IMR-90 (cell line): ENCODE results near the gene TCF7L1. TPM values are rescaled to one million over a fixed set of nuclear protein-coding genes. Genes with fewer than 3 reads are reported as not detected.
A peak's percentile ranks its signal among the peaks of the same experiment; 100 is the strongest.

Experiments
- ATAC-seq: fragments of 200-7000 bp; cut with Tn5 transposase; 2 replicates; pipeline ENCODE4 v1.9.1; 2020; ENCODE audit warnings: low read depth, mild to moderate bottlenecking, moderate library complexity
- BruUV-seq: library from RNA; stranded (reverse); fragments of 400-500 nt; replicated peaks from 2 replicates; lab custom pipeline; 2021; lab: Mats Ljungman, UMichigan
- CTCF ChIA-PET: fragments of 300-600 bp; formaldehyde crosslinking; extraction: SDS; loops from one replicate; lab custom pipeline; 2021; ENCODE audit warnings: antibody characterized with exemption; lab: Yijun Ruan, JAX
- POLR2A ChIA-PET: fragments of 300-600 bp; sonication (Branson Sonifier 250); formaldehyde crosslinking; loops from one replicate; lab custom pipeline; 2022; ENCODE audit warnings: antibody characterized with exemption; ENCODE audit not compliant: unreplicated experiment; lab: Charles Lee
- DNase-seq: peaks from one replicate; pipeline ENCODE4 v3.0.0; 2013
- H2AFZ ChIP-seq: replicated peaks from 2 replicates; pipeline ENCODE3; 2013; ENCODE audit warnings: low read length, mild to moderate bottlenecking; ENCODE audit not compliant: poor library complexity
- H2AK5ac ChIP-seq: 2 replicates; pipeline ENCODE4 v1.6.1; 2013; ENCODE audit warnings: low read depth, low read length, inconsistent platforms
- H2AK9ac ChIP-seq: replicated peaks from 2 replicates; pipeline ENCODE3; 2013; ENCODE audit warnings: mild to moderate bottlenecking, low read depth, low read length, moderate library complexity; ENCODE audit not compliant: poor library complexity
- H2BK120ac ChIP-seq: 2 replicates; pipeline ENCODE4 v1.6.1; 2013; ENCODE audit warnings: low read depth, low read length, inconsistent platforms
- H2BK15ac ChIP-seq: 3 replicates; pipeline ENCODE4 v1.6.1; 2013; ENCODE audit warnings: low read depth, low read length, inconsistent platforms
- H2BK20ac ChIP-seq: 2 replicates; pipeline ENCODE4 v1.6.1; 2013; ENCODE audit warnings: low read depth, mild to moderate bottlenecking, inconsistent platforms, low read length, moderate library complexity
- H2BK5ac ChIP-seq: 2 replicates; pipeline ENCODE4 v1.6.1; 2013; ENCODE audit warnings: mild to moderate bottlenecking, low read depth, low read length, inconsistent platforms; ENCODE audit not compliant: poor library complexity, severe bottlenecking
- H3K14ac ChIP-seq: replicated peaks from 2 replicates; pipeline ENCODE4 v1.6.1; 2013; ENCODE audit warnings: low read depth, low read length, inconsistent platforms
- H3K18ac ChIP-seq: 2 replicates; pipeline ENCODE4 v1.6.1; 2013; ENCODE audit warnings: low read depth, low read length, control low read depth
- H3K23ac ChIP-seq: 2 replicates; pipeline ENCODE4 v1.6.1; 2013; ENCODE audit warnings: low read depth, low read length, inconsistent platforms
- H3K27ac ChIP-seq: 2 replicates; pipeline ENCODE4 v1.5.1; 2013; ENCODE audit warnings: mild to moderate bottlenecking, control low read depth, low read length; ENCODE audit not compliant: insufficient read depth
- H3K27me3 ChIP-seq: 2 replicates; pipeline ENCODE4 v1.6.1; 2013; ENCODE audit warnings: low read length; ENCODE audit not compliant: control insufficient read depth, insufficient read depth
- H3K36me3 ChIP-seq: 2 replicates; pipeline ENCODE4 v1.6.1; 2013; ENCODE audit warnings: low read length, mixed read lengths; ENCODE audit not compliant: control insufficient read depth, insufficient read depth
- H3K4ac ChIP-seq: 2 replicates; pipeline ENCODE4 v1.6.1; 2013; ENCODE audit warnings: low read depth, low read length, inconsistent platforms
- H3K4me1 ChIP-seq: 2 replicates; pipeline ENCODE4 v1.6.1; 2013; ENCODE audit warnings: low read length, mixed read lengths; ENCODE audit not compliant: control insufficient read depth, insufficient read depth
- H3K4me2 ChIP-seq: 2 replicates; pipeline ENCODE4 v1.6.1; 2013; ENCODE audit warnings: low read depth, mild to moderate bottlenecking, control low read depth, low read length, moderate library complexity
- H3K4me3 ChIP-seq: 2 replicates; pipeline ENCODE4 v1.5.1; 2013; ENCODE audit warnings: low read depth, mild to moderate bottlenecking, control low read depth, low read length, moderate library complexity; ENCODE audit not compliant: insufficient read depth
- H3K56ac ChIP-seq: 2 replicates; pipeline ENCODE4 v1.6.1; 2013; ENCODE audit warnings: low read length, inconsistent platforms; ENCODE audit not compliant: insufficient read depth; ENCODE audit errors: extremely low read depth
- H3K79me1 ChIP-seq, 2 experiments: 2 replicates each; pipeline ENCODE4 v1.6.1; 2013; ENCODE audit warnings: low read length in 2 of 2, inconsistent platforms in 1 of 2, low read depth in 1 of 2
- H3K9ac ChIP-seq: 2 replicates; pipeline ENCODE4 v1.6.1; 2013; ENCODE audit warnings: low read depth, low read length, control low read depth
- H3K9me1 ChIP-seq: 2 replicates; pipeline ENCODE4 v1.6.1; 2013; ENCODE audit warnings: low read length, inconsistent platforms; ENCODE audit not compliant: insufficient read depth
- H3K9me3 ChIP-seq: 2 replicates; pipeline ENCODE4 v1.6.1; 2013; ENCODE audit warnings: low read length; ENCODE audit not compliant: control insufficient read depth, insufficient read depth
- H4K20me1 ChIP-seq: 2 replicates; pipeline ENCODE4 v1.6.1; 2013; ENCODE audit warnings: low read length, inconsistent platforms; ENCODE audit not compliant: insufficient read depth
- H4K5ac ChIP-seq: 2 replicates; pipeline ENCODE4 v1.6.1; 2013; ENCODE audit warnings: mild to moderate bottlenecking, low read depth, low read length, control low read depth
- H4K8ac ChIP-seq, 2 experiments: 2 replicates each; pipeline ENCODE4 v1.6.1; 2013; ENCODE audit warnings: low read depth in 2 of 2, low read length in 2 of 2, control low read depth in 1 of 2, inconsistent platforms in 1 of 2
- H4K91ac ChIP-seq: 2 replicates; pipeline ENCODE4 v1.6.1; 2013; ENCODE audit warnings: low read depth, low read length, inconsistent platforms; ENCODE audit not compliant: insufficient read depth
- BHLHE40 ChIP-seq: fragments of 150-350 bp; IDR thresholded peaks from 2 replicates; pipeline ENCODE4 v1.6.1; 2016; ENCODE audit warnings: mild to moderate bottlenecking, low read depth, low read length
- CEBPB ChIP-seq: IDR thresholded peaks from 2 replicates; pipeline ENCODE4 v1.6.1; 2012; ENCODE audit warnings: low read depth, low read length, improper control_type of control experiment
- CHD1 ChIP-seq: IDR thresholded peaks from 2 replicates; pipeline ENCODE4 v1.6.1; 2012; ENCODE audit warnings: low read depth, low read length, improper control_type of control experiment
- FOS ChIP-seq: fragments of 150-350 bp; IDR thresholded peaks from 2 replicates; pipeline ENCODE4 v1.6.1; 2016; ENCODE audit warnings: low read depth, low read length
- NFE2L2 ChIP-seq: fragments of 150-350 bp; IDR thresholded peaks from 2 replicates; pipeline ENCODE4 v1.6.1; 2016; ENCODE audit warnings: low read depth, mild to moderate bottlenecking, low read length
- POLR2A ChIP-seq: IDR thresholded peaks from 2 replicates; pipeline ENCODE4 v1.6.1; 2012; ENCODE audit warnings: mild to moderate bottlenecking, low read depth, low read length
- WGBS, 2 experiments: methylation state at CpG; one replicate each; pipeline versions ENCODE4 v1.1.5 to v1.1.7; 2013; ENCODE audit warnings: missing lambda C conversion rate in 2 of 2; ENCODE audit not compliant: insufficient read length in 1 of 2; ENCODE audit errors: extremely low coverage in 2 of 2; 5-methylcytosine and 5-hydroxymethylcytosine counted together
- dilution Hi-C: fragments of 300-500 bp; cut with HindIII; formaldehyde crosslinking; loops from one replicate; pipeline ENCODE4 v1.14.3; 2018; ENCODE audit warnings: low sequenced_read_pairs; ENCODE audit not compliant: unreplicated experiment
- in situ Hi-C: fragments of 300-500 bp; cut with MboI; formaldehyde crosslinking; loops from 3 replicates; pipeline ENCODE4 v1.14.3; 2019; ENCODE audit warnings: low sequenced_read_pairs, inconsistent platforms, mixed read lengths
- intact Hi-C: fragments of 100-400 bp; cut with micrococcal nuclease; formaldehyde crosslinking; loops from 2 replicates; pipeline ENCODE4 v1.10.0; 2022
- polyA plus RNA-seq, 3 experiments: library from polyadenylated mRNA; depleted of rRNA; stranded (reverse); fragments of >200 nt; gene quantifications; 2 replicates each; pipeline ENCODE4 v1.2.3, GENCODE V29; 2012; ENCODE audit warnings: low replicate concordance in 1 of 3
- total RNA-seq: library from RNA; depleted of rRNA; stranded (reverse); fragments of >200 nt; gene quantifications from 2 replicates; pipeline ENCODE4 v1.2.3, GENCODE V29; 2012

Gene TCF7L1
- total and polyA plus RNA-seq, 2 of the 4 experiments (the other 2 are of a cell fraction) = 0.72 to 11.1 TPM

DNA sequence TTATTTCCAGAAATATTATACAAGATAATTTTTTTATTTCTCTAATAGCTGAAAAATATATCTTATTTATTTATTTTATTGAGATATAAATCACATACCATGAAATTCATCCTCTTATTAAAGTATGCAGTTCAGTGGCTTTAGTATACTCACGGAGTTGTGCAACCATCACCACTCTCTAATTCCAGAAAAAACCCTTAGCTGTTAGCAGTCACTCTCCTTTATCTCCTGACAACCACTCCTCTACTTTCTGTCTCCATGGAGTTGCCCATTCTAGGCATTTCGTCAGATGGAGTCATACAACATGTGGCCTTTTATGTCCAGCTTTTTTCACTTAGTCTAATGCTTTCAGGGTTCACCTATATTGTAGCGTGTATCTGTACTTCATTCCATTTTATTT is 66.5 kb downstream of the TCF7L1 start:
- Histone ChIP-seq H3K14ac (no peak overlapping the region), H2BK20ac (no peak overlapping the region), H2AK5ac (no peak overlapping the region), H3K18ac (no peak overlapping the region), H3K4ac (no peak overlapping the region), H3K4me2 (no peak overlapping the region), H3K36me3 (no peaks in the 10 kb centered on the region), H3K79me1 (peaks cover 39 to 57% of the 10 kb centered on the region in 2 experiments), H3K23ac (no peak overlapping the region), H3K27me3 (no peaks in the 10 kb centered on the region), H4K20me1 (peaks cover 29% of the 10 kb centered on the region; the same call in 1 of the 2 replicates), H4K8ac (no peak overlapping the region), H3K9me3 (no peaks in the 10 kb centered on the region), H3K9me1 (0 out of 2 replicates have a peak, but pooled peaks cover 2% of the 10 kb centered on the region), H4K91ac (no peak overlapping the region), H2BK120ac (no peak overlapping the region), H3K4me3 (no peak overlapping the region), H3K9ac (no peak overlapping the region), H2BK5ac (no peak overlapping the region), H4K5ac (no peak overlapping the region), H2AFZ (no peak overlapping the region), H3K4me1 (peaks cover 2% of the 10 kb centered on the region; the same call in 1 of the 2 replicates), H2AK9ac (no peak overlapping the region), H2BK15ac (no peak overlapping the region), H3K27ac (no peak overlapping the region), H3K56ac (no peak overlapping the region)
- 100% methylated on average over 1 of the region's 3 CpGs; no CpG with 5 or more reads in 1 of the 2 experiments for WGBS, 2 experiments
- TF ChIP-seq CHD1 = no peak
- no peak for TF ChIP-seq NFE2L2
- TF ChIP-seq BHLHE40 = no peak
- TF ChIP-seq CEBPB = peak; percentile 80
- no peak for TF ChIP-seq FOS
- no peak for TF ChIP-seq POLR2A
- ChIA-PET POLR2A (interaction anchor here (0.5 kb wide), 1 partner anchor 24 kb away, joined by 5 read pairs; no protein-coding TSS in a partner anchor), CTCF (interaction anchor here (1.5 kb wide), 1 partner anchor 11 kb away, joined by 4 read pairs; no protein-coding TSS in a partner anchor)
- no peak for ATAC-seq
- no TSS peak for BruUV-seq
- dilution Hi-C loops (no loop called here), in situ Hi-C loops (no loop called here), intact Hi-C loops (no loop called here)
- peak; percentile 29 for DNase-seq
